A673 (cell line): ENCODE measurements around the gene PPP1R13B. TPM values are rescaled to one million over a fixed set of nuclear protein-coding genes. Genes with fewer than 3 reads are reported as not detected.
"Not testable (repeated sequence)": the region's sequence is repeated elsewhere in the genome, so short reads cannot be mapped to it uniquely, and the experiment has no call there.

Source experiments
- BruUV-seq: library from RNA; stranded (reverse); fragments of 400-500 nt; replicated peaks from 2 replicates; lab custom pipeline; 2021; lab: Mats Ljungman, UMichigan
- CTCF ChIA-PET: fragments of 300-600 bp; sonication (Branson Sonifier 250); formaldehyde crosslinking; loops from one replicate; lab custom pipeline; 2022; ENCODE audit warnings: antibody characterized with exemption; lab: Charles Lee
- POLR2A ChIA-PET: fragments of 300-600 bp; sonication (Branson Sonifier 250); formaldehyde crosslinking; loops from one replicate; lab custom pipeline; 2022; ENCODE audit warnings: antibody characterized with exemption; ENCODE audit not compliant: low non-redundant PET; lab: Charles Lee
- DNase-seq: peaks from one replicate; pipeline ENCODE4 v3.0.0-alpha.2; 2015; ENCODE audit warnings: low spot score
- H3K27ac ChIP-seq: fragments of 200-600 bp; sonication (generic); 2 replicates; pipeline ENCODE4 v1.5.1; 2016; ENCODE audit warnings: mixed run types, low read depth, mild to moderate bottlenecking, mixed read lengths, antibody characterized with exemption, low read length; ENCODE audit not compliant: poor library complexity, severe bottlenecking
- H3K27me3 ChIP-seq: fragments of 200-600 bp; sonication (generic); replicated peaks from 2 replicates; pipeline ENCODE4 v1.6.1; 2017; ENCODE audit warnings: mixed run types, low read depth, mild to moderate bottlenecking, mixed read lengths, antibody characterized with exemption, low read length; ENCODE audit not compliant: insufficient read depth, poor library complexity
- H3K36me3 ChIP-seq: fragments of 200-600 bp; sonication (generic); 2 replicates; pipeline ENCODE4 v1.6.1; 2016; ENCODE audit warnings: mixed run types, mild to moderate bottlenecking, mixed read lengths, antibody characterized with exemption, low read length; ENCODE audit not compliant: insufficient read depth, poor library complexity, severe bottlenecking
- H3K4me1 ChIP-seq: fragments of 200-600 bp; sonication (generic); 2 replicates; pipeline ENCODE4 v1.6.1; 2017; ENCODE audit warnings: mixed run types, mild to moderate bottlenecking, mixed read lengths, antibody characterized with exemption, low read length; ENCODE audit not compliant: insufficient read depth, poor library complexity, severe bottlenecking
- H3K4me3 ChIP-seq: fragments of 200-600 bp; sonication (generic); 2 replicates; pipeline ENCODE4 v1.5.1; 2016; ENCODE audit warnings: low read depth, mixed run types, mild to moderate bottlenecking, mixed read lengths, low read length; ENCODE audit not compliant: poor library complexity, severe bottlenecking
- H3K9me3 ChIP-seq: fragments of 200-600 bp; sonication (generic); 2 replicates; pipeline ENCODE4 v1.6.1; 2016; ENCODE audit warnings: mixed run types, low read depth, mild to moderate bottlenecking, mixed read lengths, antibody characterized with exemption, low read length; ENCODE audit not compliant: poor library complexity, severe bottlenecking
- EZH2 ChIP-seq: fragments of 200-600 bp; sonication (generic); IDR thresholded peaks from 2 replicates; pipeline ENCODE4 v1.6.1; 2017; ENCODE audit warnings: borderline replicate concordance, low read depth, mild to moderate bottlenecking, mixed read lengths, antibody characterized with exemption, low read length; ENCODE audit not compliant: poor library complexity, severe bottlenecking
- intact Hi-C: fragments of 100-400 bp; cut with micrococcal nuclease; formaldehyde crosslinking; loops from one replicate; pipeline ENCODE4 v1.10.0; 2022; ENCODE audit not compliant: unreplicated experiment
- total RNA-seq: library from RNA; stranded (reverse); gene quantifications from 2 replicates; pipeline ENCODE4 v1.2.3, GENCODE V29; 2021
- TF ChIP-seq, protein P1 (sequence below): fragments of 300-800, 200-600 bp; sonication (generic); conservative IDR thresholded peaks from 2 replicates; pipeline ENCODE4 v1.5.1; 2017; ENCODE audit warnings: low read depth, mild to moderate bottlenecking, antibody characterized with exemption, low read length, moderate library complexity, mixed read lengths

PPP1R13B gene
- total RNA-seq, 1 experiment from 2014 or later: 4.8 TPM

DNA sequence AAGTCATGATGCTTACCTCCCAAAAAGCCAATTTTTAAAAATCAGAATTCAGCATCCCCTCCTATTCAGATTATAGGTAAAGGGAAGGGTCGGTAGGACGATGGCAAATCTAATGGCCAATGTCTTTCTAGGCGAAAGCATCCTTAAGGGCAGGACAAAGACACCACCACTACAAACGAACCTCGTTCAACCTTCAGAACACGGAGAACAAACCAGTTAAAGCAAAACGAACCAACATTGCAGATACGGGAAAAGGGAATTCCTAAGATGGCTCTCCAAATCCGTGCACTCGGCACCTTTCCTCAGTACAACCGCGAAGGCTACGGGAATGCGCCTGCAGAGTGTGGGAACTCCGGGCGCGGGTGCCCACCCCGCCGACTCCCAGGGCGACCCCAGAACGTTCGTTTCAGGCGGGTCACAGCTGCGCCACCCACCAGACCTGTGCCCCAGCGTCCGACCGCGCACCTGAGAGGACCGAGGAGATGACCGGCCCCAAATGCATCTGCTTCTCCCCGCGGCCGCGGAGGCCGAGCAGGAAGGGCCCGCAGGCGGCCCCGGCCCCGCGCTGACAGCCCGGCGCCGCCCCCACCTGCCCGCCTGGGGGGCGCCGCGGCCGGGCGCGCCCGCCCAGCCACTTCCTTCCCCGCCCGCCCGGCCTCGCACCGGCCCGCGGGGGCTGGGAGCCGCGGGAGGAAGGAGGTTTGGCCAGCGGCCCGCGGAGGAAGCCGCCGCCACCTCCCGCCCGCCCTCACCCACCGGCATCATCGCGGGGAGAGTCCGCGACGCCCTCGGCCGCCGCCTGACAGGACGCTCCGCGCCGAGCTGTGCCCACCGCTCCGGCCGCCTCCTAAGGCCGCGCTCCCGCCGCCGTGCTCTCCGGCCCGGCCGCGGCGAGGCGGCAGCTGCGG, 578 bp downstream of the PPP1R13B start:
- Histone ChIP-seq H3K4me3 (peak overlapping the region; percentile 70), H3K27ac (no peak overlapping the region), H3K4me1 (peaks cover 5% of the 10 kb centered on the region), H3K27me3 (peaks cover 17% of the 10 kb centered on the region), H3K36me3 (no peaks in the 10 kb centered on the region), H3K9me3 (no peaks in the 10 kb centered on the region)
- intact Hi-C loops: no loop called here
- TF ChIP-seq EZH2: no peak
- TF ChIP-seq, protein P1, sequence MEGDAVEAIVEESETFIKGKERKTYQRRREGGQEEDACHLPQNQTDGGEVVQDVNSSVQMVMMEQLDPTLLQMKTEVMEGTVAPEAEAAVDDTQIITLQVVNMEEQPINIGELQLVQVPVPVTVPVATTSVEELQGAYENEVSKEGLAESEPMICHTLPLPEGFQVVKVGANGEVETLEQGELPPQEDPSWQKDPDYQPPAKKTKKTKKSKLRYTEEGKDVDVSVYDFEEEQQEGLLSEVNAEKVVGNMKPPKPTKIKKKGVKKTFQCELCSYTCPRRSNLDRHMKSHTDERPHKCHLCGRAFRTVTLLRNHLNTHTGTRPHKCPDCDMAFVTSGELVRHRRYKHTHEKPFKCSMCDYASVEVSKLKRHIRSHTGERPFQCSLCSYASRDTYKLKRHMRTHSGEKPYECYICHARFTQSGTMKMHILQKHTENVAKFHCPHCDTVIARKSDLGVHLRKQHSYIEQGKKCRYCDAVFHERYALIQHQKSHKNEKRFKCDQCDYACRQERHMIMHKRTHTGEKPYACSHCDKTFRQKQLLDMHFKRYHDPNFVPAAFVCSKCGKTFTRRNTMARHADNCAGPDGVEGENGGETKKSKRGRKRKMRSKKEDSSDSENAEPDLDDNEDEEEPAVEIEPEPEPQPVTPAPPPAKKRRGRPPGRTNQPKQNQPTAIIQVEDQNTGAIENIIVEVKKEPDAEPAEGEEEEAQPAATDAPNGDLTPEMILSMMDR: no peak
- no TSS peak for BruUV-seq
- POLR2A ChIA-PET: no interaction called here
- DNase-seq: no peak
- CTCF ChIA-PET: no interaction called here

DNA sequence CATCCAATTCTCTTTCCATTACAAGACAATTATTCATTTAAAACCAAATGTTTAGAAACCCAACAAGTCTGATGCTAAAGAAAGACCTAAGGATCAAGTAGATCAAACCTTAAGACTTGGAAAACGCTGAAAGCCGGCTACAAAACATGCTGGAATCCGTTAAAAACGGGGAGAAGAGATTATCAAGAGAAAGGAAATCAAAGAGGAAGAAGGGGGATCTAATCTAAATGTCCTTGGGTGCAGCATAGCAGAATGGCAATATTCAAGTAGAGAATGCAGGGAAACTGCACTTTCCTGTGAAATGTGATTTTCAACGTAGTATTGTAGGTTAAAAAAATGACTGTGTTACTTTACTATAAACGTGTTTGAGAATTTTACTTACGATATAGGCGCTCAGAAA, 1.3 kb downstream of the PPP1R13B start:
- no TSS peak for BruUV-seq
- H3K4me3 ChIP-seq: peak overlapping the region; percentile 70
- no peaks in the 10 kb centered on the region for H3K36me3 ChIP-seq
- ChIA-PET POLR2A (no interaction called here), CTCF (no interaction called here)
- no peaks in the 10 kb centered on the region for H3K9me3 ChIP-seq
- peaks cover 5% of the 10 kb centered on the region for H3K4me1 ChIP-seq
- peaks cover 17% of the 10 kb centered on the region for H3K27me3 ChIP-seq
- TF ChIP-seq, protein P1: no peak
- no peak for TF ChIP-seq EZH2
- intact Hi-C loops: no loop called here
- H3K27ac ChIP-seq: no peak overlapping the region
- DNase-seq: no peak

DNA sequence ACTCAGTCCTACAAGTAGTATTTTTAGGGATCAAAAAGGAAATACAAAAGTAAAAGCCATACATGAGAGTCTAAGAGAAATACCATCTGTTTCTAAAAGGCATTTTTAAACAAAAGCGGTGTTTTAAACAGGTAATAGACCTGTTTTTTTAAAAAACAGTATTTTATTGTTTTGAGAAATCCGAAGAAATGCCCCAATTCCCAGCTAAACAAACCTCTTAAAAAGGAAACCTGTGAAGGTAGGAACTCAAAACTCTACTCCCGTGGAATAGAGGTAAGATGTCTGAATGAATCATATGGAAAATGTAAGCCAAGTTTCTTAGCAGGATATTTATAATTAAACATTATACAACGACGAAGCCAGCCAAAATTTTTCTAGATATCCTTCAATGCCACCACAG, 2.0 kb downstream of the PPP1R13B start:
- POLR2A ChIA-PET: no interaction called here
- no peaks in the 10 kb centered on the region for H3K36me3 ChIP-seq
- peaks cover 5% of the 10 kb centered on the region for H3K4me1 ChIP-seq
- H3K9me3 ChIP-seq: no peaks in the 10 kb centered on the region
- intact Hi-C loops: no loop called here
- H3K4me3 ChIP-seq: no peak overlapping the region
- H3K27ac ChIP-seq: no peak overlapping the region
- no peak for DNase-seq
- BruUV-seq: no TSS peak
- peaks cover 17% of the 10 kb centered on the region for H3K27me3 ChIP-seq
- TF ChIP-seq, protein P1: no peak
- no peak for TF ChIP-seq EZH2
- CTCF ChIA-PET: no interaction called here

DNA sequence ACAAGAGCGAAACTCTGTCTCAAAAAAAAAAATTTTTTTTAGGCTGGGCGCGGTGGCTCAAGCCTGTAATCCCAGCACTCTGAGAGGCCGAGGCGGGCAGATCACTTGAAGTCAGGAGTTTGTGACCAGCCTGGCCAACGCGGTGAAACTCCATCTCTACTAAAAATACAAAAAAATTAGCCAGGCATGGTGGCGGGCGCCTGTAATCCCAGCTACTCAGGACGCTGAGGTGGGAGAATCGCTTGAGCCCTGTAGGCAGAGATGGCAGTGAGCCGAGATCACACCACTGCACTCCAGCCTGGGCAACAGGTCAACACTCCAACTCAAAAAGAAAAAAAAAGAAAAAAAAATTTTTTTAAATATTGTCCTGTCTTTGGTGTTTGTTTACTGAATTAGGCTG, 6.1 kb downstream of the PPP1R13B start:
- POLR2A ChIA-PET, CTCF ChIA-PET: not testable (repeated sequence)

More for the DNA sequence above, 6.1 kb downstream of the PPP1R13B start:
- H3K27me3 ChIP-seq: peaks cover 12% of the 10 kb centered on the region
- intact Hi-C loops, H3K27ac ChIP-seq, DNase-seq, H3K36me3 ChIP-seq, H3K4me1 ChIP-seq, H3K4me3 ChIP-seq, H3K9me3 ChIP-seq, BruUV-seq: not testable (repeated sequence)
